ENCODE results near the gene UGT3A2.

The UGT3A2 gene

GRCh38 chr5:36060420-36060887, 6.2 kb downstream of the UGT3A2 start:
- Histone ChIP-seq H3K4me1 (ENCODE audit: insufficient read depth, low read length) (peaks cover 56% of the 10 kb centered on the region), H3K4me3 (ENCODE audit: low read depth in 1 of 2, low read length in 2 of 2) (no peak overlapping the region), H4K20me1 (ENCODE audit: insufficient read depth, low read length) (no peaks in the 10 kb centered on the region), H3K4me2 (ENCODE audit: insufficient read depth, low read length) (peak overlapping the region; percentile 53), H2AFZ (ENCODE audit: low read depth, low read length) (no peak overlapping the region), H3K27ac (ENCODE audit: low read length) (peak overlapping the region; percentile 99), H3K9me3 (ENCODE audit: insufficient read depth, low read length, severe bottlenecking) (no peaks in the 10 kb centered on the region), H3K27me3 (ENCODE audit: insufficient read depth, low read length, poor library complexity) (no peaks in the 10 kb centered on the region), H3K9ac (ENCODE audit: low read depth, low read length) (peak overlapping the region; percentile 58), H3K79me2 (ENCODE audit: insufficient read depth, low read length) (no peaks in the 10 kb centered on the region), H3K36me3 (ENCODE audit: insufficient read depth, low read length) (no peaks in the 10 kb centered on the region)
- ATAC-seq (ENCODE audit: insufficient read depth, low read depth) (peak; percentile 21; the same call in 1 of the 3 replicates), DNase-seq (peak; percentile 30)
- TF ChIP-seq EZH2 (IDR thresholded peaks at IDR 0.05; ENCODE audit: borderline replicate concordance, low read depth, low read length, severe bottlenecking) (no peak), CTCF (IDR thresholded peaks at IDR 0.05; ENCODE audit: borderline replicate concordance, extremely low read depth, low read length, poor library complexity, severe bottlenecking) (peak; percentile 74)

- DNase-seq (peak; percentile 80), ATAC-seq (ENCODE audit: insufficient read depth, low read depth) (peak; percentile 84)
- peak overlapping the region; percentile 58 for H3K9ac ChIP-seq (ENCODE audit: low read depth, low read length)
- H3K27me3 ChIP-seq (ENCODE audit: insufficient read depth, low read length, poor library complexity), result no peaks in the 10 kb centered on the region
- TF ChIP-seq EZH2 (IDR thresholded peaks at IDR 0.05; ENCODE audit: borderline replicate concordance, low read depth, low read length, severe bottlenecking) (no peak), CTCF (IDR thresholded peaks at IDR 0.05; ENCODE audit: borderline replicate concordance, extremely low read depth, low read length, poor library complexity, severe bottlenecking) (no peak)
- H3K27ac ChIP-seq (ENCODE audit: low read length), result peak overlapping the region; percentile 99
- no peaks in the 10 kb centered on the region for H4K20me1 ChIP-seq (ENCODE audit: insufficient read depth, low read length)
- H3K4me1 ChIP-seq (ENCODE audit: insufficient read depth, low read length), result peaks cover 62% of the 10 kb centered on the region
- peak overlapping the region in 1 of 2 experiments; percentile 10; a peak in 1 of 4 replicates for H3K4me3 ChIP-seq (ENCODE audit: low read depth in 1 of 2, low read length in 2 of 2)
- H2AFZ ChIP-seq (ENCODE audit: low read depth, low read length), result peak overlapping the region; percentile 27
- no peaks in the 10 kb centered on the region for H3K9me3 ChIP-seq (ENCODE audit: insufficient read depth, low read length, severe bottlenecking)
- H3K79me2 ChIP-seq (ENCODE audit: insufficient read depth, low read length), result no peaks in the 10 kb centered on the region
- H3K36me3 ChIP-seq (ENCODE audit: insufficient read depth, low read length), result no peaks in the 10 kb centered on the region
- peak overlapping the region; percentile 53 for H3K4me2 ChIP-seq (ENCODE audit: insufficient read depth, low read length)
These were observed 6.9 kb downstream of the UGT3A2 start for GRCh38 chr5:36059571-36060419.

- peak overlapping the region; percentile 99 for H3K27ac ChIP-seq (ENCODE audit: low read length)
- TF ChIP-seq CTCF (IDR thresholded peaks at IDR 0.05; ENCODE audit: borderline replicate concordance, extremely low read depth, low read length, poor library complexity, severe bottlenecking) (peak; percentile 12), EZH2 (IDR thresholded peaks at IDR 0.05; ENCODE audit: borderline replicate concordance, low read depth, low read length, severe bottlenecking) (no peak)
- H3K9me3 ChIP-seq (ENCODE audit: insufficient read depth, low read length, severe bottlenecking), result no peaks in the 10 kb centered on the region
- H2AFZ ChIP-seq (ENCODE audit: low read depth, low read length), result peak overlapping the region; percentile 33; the same call in 1 of the 2 replicates
- no peak overlapping the region; a peak in 1 of 4 replicates for H3K4me3 ChIP-seq (ENCODE audit: low read depth in 1 of 2, low read length in 2 of 2)
- peak overlapping the region; percentile 58 for H3K9ac ChIP-seq (ENCODE audit: low read depth, low read length)
- no peaks in the 10 kb centered on the region for H4K20me1 ChIP-seq (ENCODE audit: insufficient read depth, low read length)
- DNase-seq, result no peak
- peaks cover 72% of the 10 kb centered on the region for H3K4me1 ChIP-seq (ENCODE audit: insufficient read depth, low read length)
- peak overlapping the region; percentile 53 for H3K4me2 ChIP-seq (ENCODE audit: insufficient read depth, low read length)
- ATAC-seq (ENCODE audit: insufficient read depth, low read depth), result no peak
- no peaks in the 10 kb centered on the region for H3K27me3 ChIP-seq (ENCODE audit: insufficient read depth, low read length, poor library complexity)
- H3K36me3 ChIP-seq (ENCODE audit: insufficient read depth, low read length), result no peaks in the 10 kb centered on the region
- H3K79me2 ChIP-seq (ENCODE audit: insufficient read depth, low read length), result no peaks in the 10 kb centered on the region
These were observed 7.9 kb downstream of the UGT3A2 start for GRCh38 chr5:36058776-36059175.
